Esophagus muscularis mucosa (tissue), 4 donors: Measurements from ENCODE around the gene ASB18.

ENCODE experiments used
- EP300 ChIP-seq: sonication (generic); formaldehyde crosslinking; IDR thresholded peaks from one replicate; pipeline ENCODE4 v1.6.1; 2017; ENCODE audit warnings: antibody characterized with exemption
- POLR2A ChIP-seq: fragments of 450-650 bp; IDR thresholded peaks from one replicate; pipeline ENCODE4 v1.6.1; 2017; ENCODE audit warnings: antibody characterized with exemption, moderate library complexity, mild to moderate bottlenecking, low read depth
- TF ChIP-seq, protein P1 (sequence below), 3 experiments: fragments of 200-600 bp in 2 of 3; fragments of 450-650 bp in 1 of 3; sonication (generic) in 2 of 3; IDR thresholded peaks; one replicate each; pipeline ENCODE4 v1.5.1; 2017 to 2019; ENCODE audit warnings: antibody characterized with exemption in 3 of 3, mild to moderate bottlenecking in 2 of 3, moderate library complexity in 1 of 3

DNA sequence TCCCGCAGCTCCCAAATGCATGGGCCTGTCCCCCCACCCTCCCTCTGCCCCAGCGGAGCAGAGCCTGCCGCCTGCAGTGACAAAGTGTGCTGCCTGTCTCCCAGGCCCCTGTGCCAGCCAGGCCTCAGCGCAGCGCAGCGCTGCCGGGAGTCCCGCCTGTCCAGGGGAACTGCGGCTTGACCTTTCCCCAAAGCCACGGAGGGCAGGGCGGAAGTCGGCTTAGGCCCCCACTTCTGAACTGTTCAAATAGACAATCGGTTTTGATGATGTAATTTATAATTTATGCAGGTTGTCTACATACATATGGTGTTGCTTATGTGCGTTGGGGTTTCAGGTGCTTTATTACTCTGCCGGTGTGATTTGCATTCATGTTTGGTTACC is 103.1 kb downstream of the ASB18 start:
- TF ChIP-seq, protein P1, sequence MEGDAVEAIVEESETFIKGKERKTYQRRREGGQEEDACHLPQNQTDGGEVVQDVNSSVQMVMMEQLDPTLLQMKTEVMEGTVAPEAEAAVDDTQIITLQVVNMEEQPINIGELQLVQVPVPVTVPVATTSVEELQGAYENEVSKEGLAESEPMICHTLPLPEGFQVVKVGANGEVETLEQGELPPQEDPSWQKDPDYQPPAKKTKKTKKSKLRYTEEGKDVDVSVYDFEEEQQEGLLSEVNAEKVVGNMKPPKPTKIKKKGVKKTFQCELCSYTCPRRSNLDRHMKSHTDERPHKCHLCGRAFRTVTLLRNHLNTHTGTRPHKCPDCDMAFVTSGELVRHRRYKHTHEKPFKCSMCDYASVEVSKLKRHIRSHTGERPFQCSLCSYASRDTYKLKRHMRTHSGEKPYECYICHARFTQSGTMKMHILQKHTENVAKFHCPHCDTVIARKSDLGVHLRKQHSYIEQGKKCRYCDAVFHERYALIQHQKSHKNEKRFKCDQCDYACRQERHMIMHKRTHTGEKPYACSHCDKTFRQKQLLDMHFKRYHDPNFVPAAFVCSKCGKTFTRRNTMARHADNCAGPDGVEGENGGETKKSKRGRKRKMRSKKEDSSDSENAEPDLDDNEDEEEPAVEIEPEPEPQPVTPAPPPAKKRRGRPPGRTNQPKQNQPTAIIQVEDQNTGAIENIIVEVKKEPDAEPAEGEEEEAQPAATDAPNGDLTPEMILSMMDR (IDR thresholded peaks at IDR 0.05) = no peak
- TF ChIP-seq POLR2A (no peak), EP300 (no peak)
